Endometrial microvascular endothelial cells (primary cell): ENCODE measurements around the gene PTPRN2. TPM values are rescaled to one million over a fixed set of nuclear protein-coding genes. Genes with fewer than 3 reads are reported as not detected.

Experiments used
- in situ Hi-C: cut with HindIII; loops from 2 replicates; pipeline ENCODE4 v1.10.0; 2017; ENCODE audit warnings: low sequenced_read_pairs, low pct_unique_long_range_greater_than_20kb; ENCODE audit errors: inconsistent ontology term
- total RNA-seq: library from RNA; depleted of rRNA; stranded (reverse); fragments of >200 nt; gene quantifications from one replicate; pipeline ENCODE4 v1.2.3, GENCODE V29; 2015; ENCODE audit errors: inconsistent ontology term

The PTPRN2 gene
- total RNA-seq, 1 donor from 2014 or later = 13.3 TPM

DNA sequence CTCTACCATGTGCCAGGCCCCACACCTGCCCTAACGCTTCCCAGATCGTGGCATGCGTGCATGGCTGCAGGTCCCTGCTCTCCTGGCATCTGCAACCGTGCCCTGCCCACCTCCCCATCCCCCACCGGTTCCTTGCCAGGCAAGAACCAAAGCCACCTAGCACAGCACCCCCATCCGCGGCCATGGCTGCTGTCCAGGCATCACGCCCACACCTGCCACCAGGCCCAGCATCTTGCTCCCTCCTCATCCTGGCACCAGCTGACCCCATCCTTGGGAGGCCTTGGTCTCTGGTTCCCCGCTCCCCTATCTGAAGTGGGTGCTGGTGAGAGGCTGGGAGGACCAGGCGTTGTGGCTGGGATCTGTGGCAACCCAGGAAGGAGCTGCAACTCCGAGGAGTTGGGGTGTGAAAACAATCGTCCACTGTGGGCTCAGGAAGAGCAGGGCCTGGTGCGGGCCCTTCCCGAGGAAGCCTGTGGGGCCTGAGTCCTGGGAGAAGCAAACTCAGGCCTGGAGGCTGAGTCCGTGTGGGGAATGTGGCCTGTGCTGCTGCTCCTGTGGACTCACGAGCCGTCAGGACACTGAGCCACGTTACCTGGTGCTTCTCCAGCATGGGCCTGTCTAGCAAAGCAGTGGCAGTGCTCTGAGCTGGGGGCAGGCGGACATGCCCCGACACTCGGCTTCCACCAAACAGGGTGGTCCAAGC is 833.8 kb downstream of the PTPRN2 start:
- in situ Hi-C loops = no loop called here

DNA sequence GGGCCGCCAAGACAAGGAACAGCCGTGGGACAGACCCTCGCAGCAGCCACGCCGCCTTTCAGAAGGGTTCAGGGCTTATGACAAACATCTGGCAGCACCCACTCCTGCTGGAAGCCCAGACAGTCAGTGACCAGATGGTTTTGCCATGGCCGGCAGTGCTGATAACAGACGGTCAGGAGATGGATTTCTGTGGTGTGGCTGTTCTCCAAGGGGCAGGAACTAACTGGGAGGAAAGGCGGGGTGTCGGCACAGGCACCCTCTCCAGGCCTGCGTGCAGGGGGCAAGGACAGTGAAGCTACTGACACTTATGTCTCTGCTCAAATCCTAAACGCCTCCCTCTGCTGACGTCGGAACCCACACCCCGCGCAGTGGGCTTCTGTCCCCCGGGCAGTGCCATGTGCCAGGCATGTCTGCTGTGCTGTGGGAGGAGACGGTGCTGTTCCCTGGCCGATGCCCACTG is 834.8 kb downstream of the PTPRN2 start:
- in situ Hi-C loops = no loop called here

DNA sequence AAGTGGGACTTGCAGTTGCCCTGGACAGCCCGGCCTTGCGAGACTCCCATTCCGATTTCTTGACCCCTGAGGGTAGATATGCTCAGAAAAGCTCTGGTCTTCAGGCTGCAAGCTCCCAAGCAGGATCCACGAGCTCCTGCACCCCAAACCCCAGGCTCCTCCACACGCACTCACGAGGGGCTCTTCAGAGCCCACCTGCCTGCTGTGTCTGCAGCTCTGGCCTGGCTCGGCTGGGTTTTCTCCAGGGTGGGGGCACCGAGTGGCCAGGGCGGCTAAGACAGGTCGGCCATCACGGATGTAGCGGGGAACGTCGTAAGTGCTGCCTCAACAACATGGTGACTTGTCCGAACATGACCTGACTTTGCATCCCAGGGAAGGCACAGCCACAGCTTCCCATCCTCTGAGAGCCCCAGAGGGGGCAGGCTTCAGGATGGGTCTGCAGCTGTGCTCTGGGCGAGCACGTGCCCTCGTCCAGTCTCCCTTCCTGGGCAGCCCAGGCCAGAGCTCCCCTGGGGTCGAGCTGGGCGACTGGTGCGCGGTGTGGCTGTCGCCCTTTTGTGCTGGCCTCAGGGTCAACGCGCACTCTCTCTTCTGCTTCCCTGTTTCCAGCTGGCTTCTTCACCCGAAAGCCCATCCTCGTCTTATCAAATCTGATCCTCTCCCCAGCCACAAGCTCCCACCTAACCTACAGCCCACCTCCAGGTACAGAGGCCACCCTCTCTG is 835.5 kb downstream of the PTPRN2 start:
- in situ Hi-C loops = no loop called here

DNA sequence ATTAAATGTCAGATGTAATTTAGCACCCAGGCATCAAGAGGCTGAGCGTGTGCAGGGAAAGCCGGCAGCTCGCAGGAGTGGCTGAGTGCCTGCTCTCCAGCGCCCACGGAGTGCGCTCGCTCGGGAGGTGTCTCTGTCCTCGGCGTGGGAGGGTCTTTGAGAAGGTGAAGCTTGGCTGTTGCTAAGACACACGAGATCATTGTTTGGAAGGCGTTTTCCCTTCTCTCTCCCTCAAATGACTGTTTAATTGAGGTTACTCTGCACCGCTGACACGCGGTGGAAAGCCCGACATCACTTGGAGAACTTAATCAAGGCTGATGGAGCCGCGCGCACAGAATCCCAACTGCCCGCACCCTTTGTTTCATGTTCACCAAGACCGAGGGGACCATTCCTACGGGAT is 836.2 kb downstream of the PTPRN2 start:
- in situ Hi-C loops = no loop called here

DNA sequence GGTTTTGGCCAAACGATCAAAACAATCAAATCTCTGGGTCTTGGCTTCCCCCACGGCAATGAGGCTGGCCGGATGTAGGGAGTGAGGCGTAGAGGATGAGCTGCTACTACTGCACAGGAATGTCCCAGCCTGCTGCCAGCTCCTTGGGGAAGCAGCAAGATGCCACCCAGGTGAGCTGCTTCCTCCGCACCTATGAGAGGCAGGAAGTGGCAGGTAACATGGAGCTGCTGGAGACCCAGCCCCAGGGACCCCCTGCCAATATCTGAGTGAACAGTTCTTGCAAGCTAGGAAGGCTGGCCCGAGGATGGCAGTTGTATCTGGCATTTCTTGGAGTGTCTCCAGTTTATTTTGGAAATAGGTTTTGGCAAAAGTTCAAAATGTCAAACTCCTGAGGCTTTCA is 837.3 kb downstream of the PTPRN2 start:
- in situ Hi-C loops = no loop called here

DNA sequence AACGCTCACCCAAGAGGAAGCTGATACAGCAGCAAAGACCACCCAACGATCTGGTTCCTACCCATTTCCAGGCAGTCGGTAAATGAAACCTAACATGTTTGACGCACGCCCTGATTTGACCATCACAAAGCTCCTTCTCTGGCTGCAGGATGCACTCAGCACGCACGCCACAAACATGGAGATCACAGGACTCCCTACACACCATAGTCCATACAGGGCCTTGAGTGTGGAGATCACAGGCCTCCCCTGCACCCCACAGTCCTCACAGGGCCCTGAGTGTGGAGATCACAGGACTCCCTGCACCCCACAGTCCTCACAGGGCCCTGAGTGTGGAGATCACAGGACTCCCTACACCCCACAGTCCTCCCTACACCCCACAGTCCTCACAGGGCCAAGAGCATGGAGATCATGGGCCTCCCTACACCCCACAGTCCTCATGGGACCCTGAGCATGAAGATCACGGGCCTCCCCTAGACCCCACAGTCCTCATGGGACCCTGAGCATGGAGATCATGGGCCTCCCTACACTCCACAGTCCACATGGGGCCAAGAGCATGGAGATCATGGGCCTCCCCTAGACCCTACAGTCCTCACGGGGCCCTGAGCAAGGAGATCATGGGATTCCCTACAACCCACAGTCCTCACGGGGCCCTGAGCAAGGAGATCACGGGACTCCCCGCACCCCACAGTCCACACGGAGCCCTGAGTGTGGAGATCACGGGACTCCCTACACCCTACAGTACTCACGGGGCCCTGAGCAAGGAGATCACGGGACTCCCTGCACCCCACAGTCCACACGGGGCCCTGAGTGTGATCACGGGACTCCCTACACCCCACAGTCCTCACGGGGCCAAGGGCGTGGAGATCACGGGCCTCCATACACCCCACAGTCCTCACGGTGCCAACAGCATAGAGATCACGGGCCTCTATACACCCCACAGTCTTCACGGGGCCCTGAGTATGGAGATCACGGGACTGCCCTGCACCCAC is 841.6 kb downstream of the PTPRN2 start:
- in situ Hi-C loops = no loop called here

DNA sequence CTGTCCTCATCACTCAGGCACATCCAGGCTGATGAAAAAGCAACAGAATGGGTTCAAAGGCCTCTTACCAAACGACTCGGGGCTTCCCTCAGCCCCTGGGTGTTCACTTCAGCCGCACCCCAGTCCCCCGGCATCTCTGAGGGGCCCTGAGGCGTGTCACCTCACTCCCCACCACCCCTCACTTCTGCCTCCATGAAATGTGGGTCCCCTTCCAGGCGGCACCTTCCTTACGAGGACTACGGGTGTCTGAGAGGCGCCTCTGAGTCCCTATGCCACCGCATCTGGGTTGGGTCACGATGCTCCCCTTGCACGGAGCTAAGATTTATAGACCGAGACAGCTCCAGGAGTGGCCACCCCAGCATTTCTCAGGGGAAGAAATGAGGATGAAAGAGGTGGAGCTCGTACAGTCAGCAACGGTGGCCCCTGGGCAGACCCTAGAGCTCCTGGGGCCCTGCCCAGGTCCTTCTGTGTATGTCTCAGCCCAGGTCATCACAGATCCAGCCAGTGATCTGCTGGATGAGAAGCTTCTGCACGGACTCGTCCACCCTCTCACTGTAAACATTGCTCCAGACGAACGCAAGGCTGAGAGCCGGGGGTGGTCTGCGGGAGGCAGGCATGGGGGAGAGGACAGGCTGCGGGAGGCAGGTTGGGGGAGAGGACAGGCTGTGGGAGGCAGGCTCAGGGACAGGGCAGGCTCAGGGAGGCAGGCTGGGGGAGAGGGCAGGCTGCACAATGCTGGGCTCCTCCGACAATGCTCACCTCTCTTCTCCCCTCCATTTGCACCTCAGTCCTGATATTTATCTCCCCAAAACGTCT is 842.6 kb downstream of the PTPRN2 start:
- in situ Hi-C loops = no loop called here

DNA sequence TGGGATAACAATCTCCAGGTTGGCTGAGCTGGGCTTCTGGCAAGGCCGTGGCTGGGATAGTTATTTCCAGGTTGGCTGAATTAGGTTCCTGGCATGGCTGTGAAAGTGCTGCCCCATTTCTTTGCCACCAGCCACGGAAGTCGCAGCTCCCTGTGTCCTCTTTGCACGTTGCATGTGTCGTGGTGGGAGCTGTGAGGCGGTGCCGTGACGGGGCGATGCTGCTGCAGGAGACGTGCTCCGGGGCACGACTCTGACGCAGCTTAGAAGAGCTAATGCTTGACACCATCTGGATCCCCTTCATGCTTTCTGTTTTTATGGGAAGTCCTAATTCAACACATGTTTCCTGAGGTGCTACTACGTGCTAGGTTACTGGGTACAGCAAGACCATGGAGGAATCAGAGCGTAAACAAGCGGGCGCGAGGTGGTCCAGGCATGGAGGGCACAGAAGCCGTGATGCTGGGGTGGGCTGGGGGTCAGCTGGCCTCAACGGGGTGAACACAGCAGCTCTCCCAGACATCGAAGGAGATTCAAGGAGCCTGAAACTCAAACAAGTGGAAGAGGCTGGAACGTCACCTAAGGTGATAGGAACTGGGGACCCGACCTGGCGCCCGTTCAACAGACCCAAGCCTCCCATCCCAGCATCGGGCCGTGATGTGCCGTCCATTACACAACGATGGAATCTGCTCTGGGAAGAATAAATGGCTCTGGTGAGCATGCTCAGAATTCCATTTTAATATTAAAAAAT is 843.7 kb downstream of the PTPRN2 start:
- in situ Hi-C loops = no loop called here

DNA sequence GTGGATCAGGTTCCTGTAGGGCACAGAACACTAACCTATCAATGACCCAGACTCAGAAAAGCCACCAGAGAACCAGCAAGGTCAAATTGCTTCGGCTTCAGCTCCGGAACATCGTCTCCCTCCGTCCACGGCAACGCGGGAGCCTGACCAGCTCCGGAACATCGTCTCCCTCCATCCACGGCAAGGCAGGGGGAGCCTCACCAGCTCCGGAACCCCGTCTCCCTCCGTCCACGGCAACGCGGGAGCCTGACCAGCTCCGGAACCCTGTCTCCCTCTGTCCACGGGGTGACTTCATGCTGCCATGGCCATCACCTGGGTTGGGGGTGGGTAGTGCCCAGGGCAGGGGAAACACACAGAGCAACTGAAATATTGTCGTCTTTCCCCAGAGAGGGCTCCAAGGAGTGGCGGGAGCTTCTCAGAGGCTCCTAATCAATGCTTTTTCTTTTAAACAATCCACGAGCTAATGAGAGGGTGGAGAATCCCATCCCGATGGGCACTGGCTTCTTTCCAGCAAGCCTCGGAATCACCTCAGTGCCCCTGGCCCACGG is 847.3 kb downstream of the PTPRN2 start:
- in situ Hi-C loops = no loop called here

DNA sequence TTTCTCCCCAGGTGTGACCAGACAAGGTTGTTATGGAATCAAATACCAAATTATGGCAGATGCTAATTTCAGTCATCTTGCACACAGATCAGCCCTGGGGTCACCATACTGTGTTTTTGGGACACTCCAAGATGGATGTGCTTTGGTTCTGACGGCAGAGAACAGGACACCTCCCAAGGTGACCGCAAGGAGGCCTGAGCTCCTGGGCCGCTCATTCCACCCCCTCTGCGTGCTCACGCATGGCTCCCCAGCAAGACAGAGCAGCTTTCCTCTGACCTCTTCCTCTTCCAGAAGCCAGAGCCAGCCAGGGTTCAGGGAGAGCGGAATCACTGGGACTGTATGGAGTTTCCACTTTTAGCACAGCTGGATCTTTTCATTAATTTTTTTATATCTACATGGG is 848.0 kb downstream of the PTPRN2 start:
- in situ Hi-C loops = no loop called here

DNA sequence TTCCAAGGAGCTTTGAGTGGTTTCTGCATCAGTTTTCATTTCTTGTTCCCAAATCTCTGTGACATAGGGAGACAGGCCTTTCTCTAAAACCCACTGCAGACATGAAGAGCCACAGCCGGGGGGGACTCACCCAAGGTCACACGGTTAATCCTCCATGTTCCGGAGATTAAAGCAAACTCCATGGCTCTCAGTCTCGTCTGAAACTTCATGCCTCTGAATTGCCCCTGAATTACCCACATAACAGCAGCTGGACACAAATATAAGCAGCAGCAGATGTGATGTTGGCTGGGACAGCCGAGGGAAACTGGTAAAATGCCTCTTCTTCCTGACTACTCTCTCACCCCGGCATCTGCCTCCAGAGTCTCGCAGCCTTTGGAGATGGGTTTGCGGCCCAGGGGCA is 848.6 kb downstream of the PTPRN2 start:
- in situ Hi-C loops = no loop called here

DNA sequence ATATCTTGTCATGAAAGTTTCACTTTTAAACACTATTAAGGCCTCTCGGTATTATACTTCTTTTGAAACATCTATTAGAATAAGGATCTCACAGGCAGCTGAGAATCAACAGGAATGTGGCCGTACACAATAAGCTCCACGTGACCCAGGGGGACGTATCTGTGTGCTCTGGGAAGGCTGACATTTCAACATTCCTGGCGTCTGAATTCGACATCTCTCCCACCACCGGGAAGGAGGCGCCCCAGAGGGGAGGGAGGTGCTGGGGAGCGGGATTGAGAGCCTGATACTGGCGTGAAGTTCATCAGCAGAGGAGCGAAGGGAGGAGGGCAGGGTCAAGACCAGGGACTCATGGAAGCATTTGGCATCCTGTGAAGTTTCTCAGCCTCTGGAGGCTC is 849.6 kb downstream of the PTPRN2 start:
- in situ Hi-C loops = no loop called here

DNA sequence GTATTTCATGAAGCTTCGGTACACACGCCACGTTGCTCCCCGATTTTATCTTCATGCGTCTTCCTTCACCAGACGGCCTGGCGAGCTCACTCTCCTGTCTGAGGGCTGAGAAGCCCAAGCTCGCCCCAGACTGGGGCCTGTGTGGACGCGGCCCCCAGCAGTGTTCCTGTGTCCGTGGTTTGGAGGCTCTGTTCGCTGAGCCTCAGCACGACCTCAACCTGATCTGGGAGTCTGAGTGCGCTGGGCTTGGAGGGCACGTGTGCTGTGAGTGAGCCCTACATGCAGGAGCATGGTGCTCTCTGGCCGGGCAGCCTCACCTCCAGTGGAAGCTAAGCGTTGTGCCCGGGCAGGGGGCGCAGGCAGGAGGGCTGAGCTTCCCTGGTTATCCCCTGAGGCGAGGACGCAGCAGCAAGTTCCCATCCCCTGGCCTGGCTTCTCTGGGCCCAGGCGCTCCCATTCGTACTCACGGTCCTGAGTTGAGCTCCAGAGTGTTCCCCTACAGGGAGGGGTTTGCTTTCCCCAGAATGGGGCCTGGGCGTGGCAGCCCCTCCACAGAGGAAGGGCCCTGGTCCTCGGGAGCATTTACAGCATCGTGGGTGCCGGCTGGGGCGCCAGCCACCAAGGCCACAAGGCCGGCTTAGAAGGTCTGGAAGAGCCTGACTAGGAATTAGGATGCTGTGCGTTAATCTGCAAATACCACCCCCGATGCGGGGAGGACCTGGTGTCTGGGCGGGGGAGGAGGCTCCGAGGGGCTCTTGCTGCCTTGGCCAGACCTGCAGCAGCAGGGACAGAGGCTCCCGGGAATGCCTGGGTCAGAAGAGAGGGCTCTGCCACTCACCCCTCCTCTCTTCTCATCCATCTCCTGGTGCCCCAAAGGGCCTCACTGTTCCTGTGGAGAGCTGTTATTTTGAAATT is 850.2 kb downstream of the PTPRN2 start:
- in situ Hi-C loops = no loop called here

DNA sequence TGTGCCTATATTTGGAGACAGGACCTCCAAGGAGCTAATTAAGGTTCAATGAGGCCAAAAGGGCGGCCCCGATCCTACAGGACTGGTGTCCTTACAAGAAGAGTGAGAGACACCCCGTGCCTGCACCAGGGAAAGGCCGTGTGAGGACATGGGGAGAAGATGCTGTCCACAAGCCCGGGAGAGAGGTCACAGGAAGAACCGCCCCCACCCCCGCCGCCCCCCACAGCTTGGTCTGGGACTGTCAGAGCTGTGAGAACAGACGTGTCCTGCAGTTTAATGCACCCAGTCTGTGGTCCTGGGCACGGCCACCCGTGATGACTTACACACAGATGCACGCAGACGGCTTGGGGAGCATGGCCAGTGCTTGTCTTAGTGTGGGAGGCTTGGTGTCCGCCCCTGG is 851.3 kb downstream of the PTPRN2 start:
- in situ Hi-C loops = no loop called here

DNA sequence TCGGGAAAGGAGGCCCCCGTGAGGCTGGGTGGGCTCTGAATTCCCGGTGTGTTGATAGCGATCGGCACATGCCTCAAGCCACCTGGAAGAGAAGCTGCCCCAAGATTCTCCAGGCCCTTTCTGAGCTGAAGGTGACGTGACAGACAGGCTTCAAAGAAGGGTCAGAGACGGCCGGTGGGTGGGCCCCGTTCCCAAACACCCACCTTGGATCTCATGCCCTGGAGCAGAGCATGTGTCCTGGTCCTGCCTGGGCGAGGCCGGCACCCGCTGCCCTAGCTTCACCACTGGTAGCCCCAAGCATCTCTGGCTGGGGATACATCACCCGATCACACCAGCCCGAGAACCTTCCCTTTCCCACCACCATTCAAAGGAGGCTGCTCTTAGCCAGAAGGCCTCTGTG is 851.8 kb downstream of the PTPRN2 start:
- in situ Hi-C loops = no loop called here

DNA sequence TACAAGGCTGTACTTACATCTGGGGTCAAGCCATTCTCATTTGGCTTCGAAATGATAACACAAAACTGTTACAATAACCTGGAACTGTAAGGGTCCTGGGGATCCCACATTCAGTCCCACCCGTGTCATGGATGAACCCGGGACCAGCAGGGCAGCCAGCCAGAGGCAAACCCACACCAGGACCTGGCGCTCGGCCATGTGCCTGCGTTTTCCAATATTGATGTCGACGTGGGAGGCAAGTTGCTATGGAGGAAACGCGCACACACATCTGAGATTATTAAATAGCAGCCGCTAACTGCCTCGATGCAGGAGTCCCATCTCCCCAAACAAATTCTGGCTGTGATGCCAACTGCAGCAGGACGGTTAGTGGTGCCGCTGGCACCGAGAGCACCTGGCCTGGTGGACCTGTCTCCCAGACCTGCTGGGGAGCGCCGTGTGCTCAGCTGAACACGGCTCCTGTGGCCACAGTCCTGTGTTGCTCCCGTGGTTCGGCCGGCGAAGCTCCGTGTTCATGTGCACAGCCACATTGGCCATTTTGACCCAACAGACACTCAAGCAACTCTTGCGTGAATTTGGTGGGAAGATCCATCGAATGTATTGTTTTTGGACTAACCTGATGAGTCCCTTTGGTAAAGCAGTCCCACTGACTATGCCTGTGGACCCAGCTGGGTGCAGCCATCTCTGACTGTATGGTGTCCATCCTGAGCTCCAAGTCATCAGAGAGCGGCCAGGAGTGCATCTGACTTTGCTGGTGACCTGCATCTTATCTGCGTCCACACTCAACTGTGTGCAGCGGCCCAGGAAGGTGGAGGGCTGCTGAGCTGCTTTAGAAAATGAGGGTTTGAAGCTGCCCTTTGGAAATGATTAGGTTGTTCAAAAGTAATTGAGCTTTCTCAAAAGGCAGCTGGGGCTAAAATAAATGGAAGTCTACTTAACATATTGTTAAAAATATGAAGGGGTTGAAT is 852.7 kb downstream of the PTPRN2 start:
- in situ Hi-C loops = no loop called here
